Panc1 (cell line): ENCODE measurements around the gene WDR5B.

ENCODE experiments used
- CTCF ChIP-seq: fragments of 450-650 bp; IDR thresholded peaks from 2 replicates; pipeline ENCODE4 v1.5.1; 2017; ENCODE audit warnings: mild to moderate bottlenecking
- POLR2AphosphoS5 ChIP-seq: IDR thresholded peaks from 2 replicates; pipeline ENCODE4 v1.6.1; 2012; ENCODE audit warnings: mild to moderate bottlenecking, low read depth, low read length, moderate library complexity
- REST ChIP-seq, 2 experiments: IDR thresholded peaks; 2 replicates each; pipeline ENCODE4 v1.6.1; 2011 to 2012; ENCODE audit warnings: low read depth in 2 of 2, control low read depth in 1 of 2, low read length in 1 of 2, mild to moderate bottlenecking in 1 of 2, moderate library complexity in 1 of 2; ENCODE audit not compliant: insufficient read depth in 1 of 2
- SIN3A ChIP-seq: IDR thresholded peaks from 2 replicates; pipeline ENCODE4 v1.6.1; 2012; ENCODE audit warnings: low read depth, mild to moderate bottlenecking, low read length, moderate library complexity, borderline replicate concordance; ENCODE audit not compliant: insufficient read depth

DNA sequence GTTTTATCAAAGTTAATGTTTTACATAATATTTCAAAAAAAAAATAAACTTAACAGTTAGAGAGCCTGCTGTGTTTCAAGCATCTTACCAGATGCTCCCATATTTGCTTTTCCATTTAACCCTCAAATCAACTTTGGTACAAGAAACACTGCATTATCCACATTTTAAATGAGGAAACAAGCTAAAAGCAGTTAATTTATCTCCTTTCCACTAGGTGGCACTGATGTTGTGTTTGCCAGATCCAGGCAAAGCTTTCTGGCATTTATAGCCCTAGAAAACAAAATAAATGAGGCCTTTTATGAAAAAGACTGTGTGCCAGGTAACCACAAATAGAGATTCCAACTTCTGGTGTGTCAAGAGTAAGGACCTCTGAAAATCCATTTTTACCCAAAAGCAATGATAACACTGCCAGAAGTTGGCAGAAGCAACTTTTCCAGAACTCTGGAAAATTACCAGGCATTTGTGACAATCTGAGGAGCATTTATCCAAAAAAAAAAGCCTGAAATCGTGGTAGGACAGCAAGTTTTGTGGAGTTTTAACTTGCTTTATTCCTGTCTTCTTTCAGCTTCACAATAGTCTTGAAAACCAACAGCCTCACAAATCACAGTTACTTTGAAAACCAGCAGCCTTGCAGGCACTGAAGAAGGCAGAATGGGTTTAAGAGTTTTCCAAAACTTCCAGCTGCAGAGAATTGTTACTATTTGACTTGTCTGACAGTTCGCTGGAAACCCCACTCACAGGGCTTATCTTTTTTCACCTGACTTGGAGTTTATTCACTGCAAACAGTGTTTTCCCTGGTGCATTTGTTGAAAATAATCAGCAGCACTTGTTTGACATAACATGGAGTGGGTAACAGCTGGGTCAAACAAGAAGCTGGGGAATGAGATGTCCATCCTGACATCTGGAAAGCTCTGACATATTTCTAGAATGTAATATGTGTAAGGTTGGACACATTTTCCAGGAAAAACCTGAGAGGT is 22.7 kb downstream of the WDR5B start:
- TF ChIP-seq CTCF (peak; percentile 84), REST (IDR thresholded peaks at IDR 0.05; ENCODE audit: insufficient read depth in 1 of 2, low read depth in 2 of 2, low read length in 1 of 2) (no peak), POLR2AphosphoS5 (no peak), SIN3A (no peak)
